KOPT-K1 (cell line): ENCODE data around the gene TNF.

Experiments used
- H3K27ac ChIP-seq: fragments of 200-600 bp; sonication (generic); 2 replicates; pipeline ENCODE4 v1.5.1; 2016; ENCODE audit warnings: antibody characterized with exemption, mild to moderate bottlenecking, low read depth, low read length; ENCODE audit not compliant: poor library complexity, severe bottlenecking
- H3K36me3 ChIP-seq: fragments of 200-600 bp; sonication (generic); 2 replicates; pipeline ENCODE4 v1.5.1; 2017; ENCODE audit warnings: antibody characterized with exemption, mild to moderate bottlenecking, low read length, moderate library complexity; ENCODE audit not compliant: insufficient read depth
- H3K9me3 ChIP-seq: fragments of 200-600 bp; sonication (generic); 2 replicates; pipeline ENCODE4 v1.5.1; 2017; ENCODE audit warnings: antibody characterized with exemption, low read length, mild to moderate bottlenecking; ENCODE audit not compliant: insufficient read depth, poor library complexity, severe bottlenecking

TNF gene

GRCh38 chr6:31574106-31575061 lies 981 bp upstream of the TNF start:
- Histone ChIP-seq H3K27ac (peak overlapping the region; percentile 86), H3K9me3 (no peaks in the 10 kb centered on the region), H3K36me3 (peaks cover 26% of the 10 kb centered on the region; the same call in 1 of the 2 replicates)

DNA sequence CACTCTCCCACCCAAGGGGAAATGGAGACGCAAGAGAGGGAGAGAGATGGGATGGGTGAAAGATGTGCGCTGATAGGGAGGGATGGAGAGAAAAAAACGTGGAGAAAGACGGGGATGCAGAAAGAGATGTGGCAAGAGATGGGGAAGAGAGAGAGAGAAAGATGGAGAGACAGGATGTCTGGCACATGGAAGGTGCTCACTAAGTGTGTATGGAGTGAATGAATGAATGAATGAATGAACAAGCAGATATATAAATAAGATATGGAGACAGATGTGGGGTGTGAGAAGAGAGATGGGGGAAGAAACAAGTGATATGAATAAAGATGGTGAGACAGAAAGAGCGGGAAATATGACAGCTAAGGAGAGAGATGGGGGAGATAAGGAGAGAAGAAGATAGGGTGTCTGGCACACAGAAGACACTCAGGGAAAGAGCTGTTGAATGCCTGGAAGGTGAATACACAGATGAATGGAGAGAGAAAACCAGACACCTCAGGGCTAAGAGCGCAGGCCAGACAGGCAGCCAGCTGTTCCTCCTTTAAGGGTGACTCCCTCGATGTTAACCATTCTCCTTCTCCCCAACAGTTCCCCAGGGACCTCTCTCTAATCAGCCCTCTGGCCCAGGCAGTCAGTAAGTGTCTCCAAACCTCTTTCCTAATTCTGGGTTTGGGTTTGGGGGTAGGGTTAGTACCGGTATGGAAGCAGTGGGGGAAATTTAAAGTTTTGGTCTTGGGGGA lies 754 bp downstream of the TNF start:
- no peaks in the 10 kb centered on the region for H3K9me3 ChIP-seq
- peak overlapping the region; percentile 86 for H3K27ac ChIP-seq
- peaks cover 26% of the 10 kb centered on the region; the same call in 1 of the 2 replicates for H3K36me3 ChIP-seq

DNA sequence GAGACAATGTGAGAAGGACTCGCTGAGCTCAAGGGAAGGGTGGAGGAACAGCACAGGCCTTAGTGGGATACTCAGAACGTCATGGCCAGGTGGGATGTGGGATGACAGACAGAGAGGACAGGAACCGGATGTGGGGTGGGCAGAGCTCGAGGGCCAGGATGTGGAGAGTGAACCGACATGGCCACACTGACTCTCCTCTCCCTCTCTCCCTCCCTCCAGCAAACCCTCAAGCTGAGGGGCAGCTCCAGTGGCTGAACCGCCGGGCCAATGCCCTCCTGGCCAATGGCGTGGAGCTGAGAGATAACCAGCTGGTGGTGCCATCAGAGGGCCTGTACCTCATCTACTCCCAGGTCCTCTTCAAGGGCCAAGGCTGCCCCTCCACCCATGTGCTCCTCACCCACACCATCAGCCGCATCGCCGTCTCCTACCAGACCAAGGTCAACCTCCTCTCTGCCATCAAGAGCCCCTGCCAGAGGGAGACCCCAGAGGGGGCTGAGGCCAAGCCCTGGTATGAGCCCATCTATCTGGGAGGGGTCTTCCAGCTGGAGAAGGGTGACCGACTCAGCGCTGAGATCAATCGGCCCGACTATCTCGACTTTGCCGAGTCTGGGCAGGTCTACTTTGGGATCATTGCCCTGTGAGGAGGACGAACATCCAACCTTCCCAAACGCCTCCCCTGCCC lies 1.7 kb downstream of the TNF start:
- Histone ChIP-seq H3K9me3 (no peaks in the 10 kb centered on the region), H3K36me3 (peaks cover 26% of the 10 kb centered on the region; the same call in 1 of the 2 replicates), H3K27ac (peak overlapping the region; percentile 86)

DNA sequence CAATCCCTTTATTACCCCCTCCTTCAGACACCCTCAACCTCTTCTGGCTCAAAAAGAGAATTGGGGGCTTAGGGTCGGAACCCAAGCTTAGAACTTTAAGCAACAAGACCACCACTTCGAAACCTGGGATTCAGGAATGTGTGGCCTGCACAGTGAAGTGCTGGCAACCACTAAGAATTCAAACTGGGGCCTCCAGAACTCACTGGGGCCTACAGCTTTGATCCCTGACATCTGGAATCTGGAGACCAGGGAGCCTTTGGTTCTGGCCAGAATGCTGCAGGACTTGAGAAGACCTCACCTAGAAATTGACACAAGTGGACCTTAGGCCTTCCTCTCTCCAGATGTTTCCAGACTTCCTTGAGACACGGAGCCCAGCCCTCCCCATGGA lies 2.2 kb downstream of the TNF start:
- H3K9me3 ChIP-seq = no peaks in the 10 kb centered on the region
- H3K27ac ChIP-seq = peak overlapping the region; percentile 86
- H3K36me3 ChIP-seq = peaks cover 26% of the 10 kb centered on the region; the same call in 1 of the 2 replicates

- Histone ChIP-seq H3K36me3 (peaks cover 26% of the 10 kb centered on the region; the same call in 1 of the 2 replicates), H3K9me3 (no peaks in the 10 kb centered on the region), H3K27ac (no peak overlapping the region)
Observed at GRCh38 chr6:31578184-31579118, 3.1 kb downstream of the TNF start.

GRCh38 chr6:31579119-31579505 lies 3.7 kb downstream of the TNF start:
- peaks cover 26% of the 10 kb centered on the region; the same call in 1 of the 2 replicates for H3K36me3 ChIP-seq
- H3K27ac ChIP-seq = no peak overlapping the region
- no peaks in the 10 kb centered on the region for H3K9me3 ChIP-seq

DNA sequence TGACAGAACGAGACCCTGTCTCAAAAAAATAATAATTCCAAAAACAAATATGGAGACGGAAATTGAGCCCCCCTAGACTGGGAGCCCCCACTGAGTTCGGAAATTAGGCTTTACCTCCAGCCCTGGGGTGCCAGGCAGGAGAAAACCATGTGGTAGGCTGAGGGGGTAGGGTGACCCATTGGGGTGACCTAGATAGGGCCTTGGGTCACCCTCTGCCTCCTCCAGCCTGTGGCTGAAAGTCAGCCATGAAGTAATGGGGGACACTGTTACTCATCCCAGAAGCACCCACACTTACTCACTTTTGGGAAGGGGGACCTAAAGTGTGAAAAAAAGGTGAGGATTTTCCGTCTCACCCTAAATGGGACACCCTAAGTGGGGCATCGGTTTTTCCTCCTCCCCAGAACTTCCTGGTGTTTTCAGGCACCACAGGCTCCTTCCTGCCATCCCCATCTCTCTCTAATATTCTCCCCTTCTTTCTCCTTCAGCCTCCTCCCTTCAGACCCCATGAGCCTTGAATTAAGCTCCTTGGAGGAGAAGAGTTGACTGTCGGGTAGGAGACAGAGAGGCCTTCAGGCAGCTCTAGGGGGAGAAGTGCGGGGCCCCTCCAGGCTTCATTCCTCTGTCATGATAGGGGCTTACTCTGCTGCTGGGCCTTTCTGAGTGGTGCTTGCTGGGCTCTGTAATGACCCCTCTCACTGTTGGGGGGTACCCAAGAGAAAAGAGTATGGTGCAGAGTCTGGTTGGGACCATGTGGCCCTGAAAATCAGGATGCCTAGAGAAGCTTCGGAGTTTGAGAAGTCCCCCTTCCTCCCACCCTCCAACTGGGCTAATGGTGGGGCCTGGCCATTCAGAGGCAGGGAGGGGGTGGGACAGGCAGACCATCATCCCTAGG lies 4.4 kb downstream of the TNF start:
- peak overlapping the region; percentile 93 for H3K27ac ChIP-seq

DNA sequence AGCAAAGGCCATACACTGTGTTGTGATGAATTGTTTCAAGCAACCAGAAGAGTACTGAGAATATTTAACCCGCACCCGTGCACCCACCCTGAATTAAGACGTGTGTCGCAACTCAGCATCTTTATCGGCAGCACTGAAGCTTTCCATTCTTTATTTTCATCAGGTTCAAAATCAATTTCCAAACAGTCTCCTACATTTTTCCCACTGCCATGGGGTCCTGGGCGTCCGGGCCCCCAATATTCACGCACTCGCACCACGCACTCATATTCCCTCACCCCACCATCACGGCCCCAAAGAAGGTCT lies 5.0 kb downstream of the TNF start:
- no peaks in the 10 kb centered on the region for H3K9me3 ChIP-seq
- peak overlapping the region; percentile 93 for H3K27ac ChIP-seq
- peaks cover 26% of the 10 kb centered on the region; the same call in 1 of the 2 replicates for H3K36me3 ChIP-seq

More for the DNA sequence above, 4.4 kb downstream of the TNF start:
- Histone ChIP-seq H3K9me3 (no peaks in the 10 kb centered on the region), H3K36me3 (peaks cover 26% of the 10 kb centered on the region; the same call in 1 of the 2 replicates)

DNA sequence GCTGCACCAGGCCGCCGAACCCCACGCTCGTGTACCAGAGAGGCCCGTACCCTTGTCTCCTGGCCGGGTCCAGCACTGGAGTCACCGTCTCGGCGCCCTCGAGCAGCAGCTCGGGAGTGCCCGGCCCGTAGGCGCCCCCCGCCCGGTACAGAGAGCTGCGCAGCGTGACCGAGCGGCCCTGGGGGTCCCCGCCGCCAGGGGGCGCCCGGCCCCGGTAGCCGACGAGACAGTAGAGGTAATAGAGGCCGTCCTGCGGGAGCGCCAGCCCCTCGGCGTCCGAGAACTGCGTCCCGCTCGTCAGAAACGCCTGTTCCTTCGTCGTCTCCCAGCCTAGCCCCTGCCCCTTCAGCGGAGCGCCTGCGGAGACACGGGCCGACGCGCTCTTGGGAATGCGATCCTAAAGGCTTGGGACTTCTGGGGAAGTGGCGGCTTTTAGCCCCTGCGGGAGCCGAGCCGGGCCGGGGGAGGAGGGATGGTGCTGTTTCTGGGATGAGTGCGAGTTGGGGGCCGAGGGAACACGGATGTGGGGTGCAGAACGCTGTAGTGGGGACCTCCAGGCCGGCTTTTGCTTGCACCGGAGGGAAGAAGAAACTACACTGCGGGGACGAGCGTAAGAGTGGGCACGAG lies 5.6 kb downstream of the TNF start:
- H3K27ac ChIP-seq = peak overlapping the region; percentile 93
- no peaks in the 10 kb centered on the region for H3K9me3 ChIP-seq
- peaks cover 26% of the 10 kb centered on the region; the same call in 1 of the 2 replicates for H3K36me3 ChIP-seq

DNA sequence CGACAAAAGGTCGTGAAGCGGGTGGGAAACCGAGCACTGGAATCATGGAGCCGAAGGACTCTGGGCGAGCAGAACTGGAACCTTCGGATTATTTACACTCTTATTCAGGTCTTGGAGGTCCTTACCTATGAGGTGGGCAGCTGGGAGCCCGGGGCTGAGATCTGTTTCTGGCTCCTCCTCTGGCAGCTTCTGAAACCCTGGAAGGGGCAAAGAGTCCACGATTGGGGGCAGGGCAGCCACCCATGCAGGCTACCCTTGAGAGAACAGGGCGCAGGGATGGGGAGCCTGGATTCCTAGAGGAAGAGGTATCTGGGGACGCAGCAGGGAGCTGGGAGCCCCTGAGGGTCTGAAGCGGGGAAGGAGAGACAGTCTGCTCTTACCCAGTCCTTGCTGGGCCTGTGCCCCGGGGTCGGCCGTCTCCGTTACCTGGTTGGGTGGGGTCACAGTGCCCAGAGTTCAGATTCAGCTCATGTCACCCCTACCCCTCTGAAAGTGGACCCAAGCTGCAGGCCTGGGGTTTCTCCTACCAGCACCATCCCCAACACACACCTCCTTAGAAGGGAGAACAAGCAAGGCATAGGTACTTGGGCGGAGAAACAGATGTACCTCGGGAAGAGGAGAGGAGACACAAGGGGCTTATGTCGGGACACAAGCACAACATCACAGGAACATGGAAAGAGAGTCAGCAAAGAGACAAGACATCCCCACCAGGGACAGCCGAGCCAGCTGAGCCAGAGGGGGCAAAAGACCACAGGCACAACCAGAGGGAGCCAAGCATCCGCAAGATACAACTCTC lies 6.3 kb downstream of the TNF start:
- Histone ChIP-seq H3K27ac (peak overlapping the region; percentile 93), H3K9me3 (no peaks in the 10 kb centered on the region), H3K36me3 (peaks cover 24% of the 10 kb centered on the region; the same call in 1 of the 2 replicates)

GRCh38 chr6:31582230-31582643 lies 6.9 kb downstream of the TNF start, which contains the start of gene LTB:
Gene LTB (minus strand): TSS chr6:31582424. CDS start chr6:31582417, 7 bp downstream.
- H3K36me3 ChIP-seq = peaks cover 18% of the 10 kb centered on the region; the same call in 1 of the 2 replicates
- H3K9me3 ChIP-seq = no peaks in the 10 kb centered on the region
- peak within 1 kb of the TSS; percentile 93 for H3K27ac ChIP-seq

DNA sequence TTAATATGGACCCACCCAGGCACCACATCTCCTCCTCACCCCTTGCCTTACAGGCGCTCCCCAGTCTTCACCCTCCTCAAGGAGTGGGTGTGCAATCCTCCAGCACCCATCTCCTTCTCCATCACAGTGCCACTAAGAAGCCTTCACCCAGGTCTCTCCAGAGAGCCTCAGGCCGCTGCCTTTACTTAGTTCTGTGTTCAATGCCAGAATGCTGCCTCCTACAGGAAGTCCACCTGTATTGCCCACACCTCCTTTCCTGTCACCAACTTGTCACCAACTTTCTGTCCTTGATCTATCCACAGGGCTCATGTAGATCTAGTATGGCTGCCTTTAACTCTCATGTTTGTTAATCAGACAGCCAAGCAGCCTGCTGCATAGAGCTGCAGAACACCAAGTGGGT lies 10.1 kb downstream of the TNF start:
- peak overlapping the region; percentile 91 for H3K27ac ChIP-seq
- H3K9me3 ChIP-seq = no peaks in the 10 kb centered on the region
- no peaks in the 10 kb centered on the region for H3K36me3 ChIP-seq
